ENCODE results near the gene STMP1.
"Not testable (repeated sequence)": the region's sequence is repeated elsewhere in the genome, so short reads cannot be mapped to it uniquely, and the experiment has no call there.

STMP1 gene

DNA sequence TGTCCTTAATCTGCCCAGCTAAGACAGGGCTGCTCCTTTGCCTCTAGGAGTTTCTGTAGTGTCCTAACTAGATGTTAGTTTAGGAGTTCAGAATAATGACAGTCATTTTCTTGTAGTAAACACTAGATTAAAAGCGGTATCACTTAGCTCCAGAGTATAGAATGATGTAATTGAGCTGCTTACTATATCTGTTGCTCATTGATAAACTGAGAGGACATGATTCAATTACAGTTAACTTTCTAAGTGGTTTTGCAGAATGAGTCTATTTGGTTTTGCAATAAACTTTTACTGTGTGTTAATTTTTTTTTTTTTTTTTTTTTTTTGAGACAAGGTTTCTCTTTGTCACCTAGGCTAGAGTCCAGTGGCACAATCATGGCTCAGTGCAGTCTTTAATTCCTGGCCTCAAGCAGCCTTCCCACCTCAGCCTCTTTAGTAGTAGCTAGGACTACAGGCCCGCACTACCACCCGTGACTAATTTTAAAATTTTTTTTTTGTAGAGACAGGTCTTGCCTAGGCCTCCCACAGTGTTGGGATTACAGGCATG lies 1.8 kb downstream of the STMP1 start:
- Histone ChIP-seq H3K4me1 (ENCODE audit: control insufficient read depth in 2 of 2, insufficient read depth in 2 of 2, low read length in 2 of 2) (peaks cover 8 to 9% of the 10 kb centered on the region in 2 donors), H3K9ac (ENCODE audit: low read depth in 1 of 2, low read length in 2 of 2) (no peak overlapping the region), H3K36me3 (ENCODE audit: control insufficient read depth in 2 of 2, insufficient read depth in 2 of 2, low read length in 2 of 2) (no peaks in the 10 kb centered on the region), H3K27me3 (ENCODE audit: control insufficient read depth in 2 of 2, insufficient read depth in 2 of 2, low read length in 2 of 2) (no peaks in the 10 kb centered on the region), H3K9me3 (ENCODE audit: control insufficient read depth in 2 of 2, low read length in 2 of 2) (no peaks in the 10 kb centered on the region), H3K4me3 (ENCODE audit: low read length in 2 of 2) (no peak overlapping the region), H3K27ac (ENCODE audit: low read depth in 2 of 2, low read length in 2 of 2) (no peak overlapping the region)

DNA sequence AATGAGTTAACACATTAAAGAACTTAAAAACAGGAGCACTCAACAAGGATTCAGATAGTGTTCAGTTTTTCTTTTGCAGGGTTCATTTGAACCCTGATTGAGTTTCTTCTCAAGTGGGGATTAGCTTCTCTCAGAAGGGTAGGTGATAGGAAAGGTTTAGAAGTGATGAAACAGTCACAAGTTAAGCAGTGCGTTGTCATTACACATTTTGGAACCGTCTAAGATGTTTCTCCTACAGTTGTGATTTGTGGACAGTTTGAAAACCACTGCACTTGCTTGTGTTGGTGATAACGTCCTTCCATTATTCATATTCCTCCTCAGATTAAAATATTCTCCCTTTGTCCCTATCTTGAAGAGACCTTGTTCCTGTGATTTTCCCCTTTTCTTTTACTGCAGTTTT lies 2.7 kb downstream of the STMP1 start:
- Histone ChIP-seq H3K4me3 (ENCODE audit: low read length in 2 of 2) (no peak overlapping the region), H3K27me3 (ENCODE audit: control insufficient read depth in 2 of 2, insufficient read depth in 2 of 2, low read length in 2 of 2) (no peaks in the 10 kb centered on the region), H3K36me3 (ENCODE audit: control insufficient read depth in 2 of 2, insufficient read depth in 2 of 2, low read length in 2 of 2) (no peaks in the 10 kb centered on the region), H3K27ac (ENCODE audit: low read depth in 2 of 2, low read length in 2 of 2) (no peak overlapping the region), H3K4me1 (ENCODE audit: control insufficient read depth in 2 of 2, insufficient read depth in 2 of 2, low read length in 2 of 2) (peaks cover 8 to 9% of the 10 kb centered on the region in 2 donors), H3K9ac (ENCODE audit: low read depth in 1 of 2, low read length in 2 of 2) (no peak overlapping the region), H3K9me3 (ENCODE audit: control insufficient read depth in 2 of 2, low read length in 2 of 2) (no peaks in the 10 kb centered on the region)

DNA sequence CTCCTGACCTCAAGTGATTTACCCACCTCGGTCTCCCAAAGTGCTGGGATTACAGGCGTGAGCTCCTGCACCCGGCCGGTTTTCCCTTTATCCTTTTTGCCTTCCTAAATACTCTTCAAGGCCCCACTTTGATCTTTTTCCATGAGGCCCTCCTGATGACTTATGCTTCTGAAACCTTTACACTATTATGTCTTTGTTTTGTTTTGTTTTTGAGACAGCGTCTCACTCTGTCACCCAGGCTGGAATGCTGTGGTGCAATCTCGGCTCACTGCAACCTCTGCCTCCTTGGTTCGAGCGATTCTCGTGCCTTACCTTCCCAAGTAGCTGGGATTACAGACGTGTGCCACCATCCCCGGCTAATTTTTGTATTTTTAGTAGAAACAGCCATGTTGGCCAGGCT lies 3.8 kb downstream of the STMP1 start:
- Histone ChIP-seq H3K36me3 (ENCODE audit: control insufficient read depth in 2 of 2, insufficient read depth in 2 of 2, low read length in 2 of 2) (no peaks in the 10 kb centered on the region), H3K4me1 (ENCODE audit: control insufficient read depth in 2 of 2, insufficient read depth in 2 of 2, low read length in 2 of 2) (peaks cover 8 to 9% of the 10 kb centered on the region in 2 donors), H3K27me3 (ENCODE audit: control insufficient read depth in 2 of 2, insufficient read depth in 2 of 2, low read length in 2 of 2) (no peaks in the 10 kb centered on the region), H3K27ac (ENCODE audit: low read depth in 2 of 2, low read length in 2 of 2) (no peak overlapping the region), H3K9me3 (ENCODE audit: control insufficient read depth in 2 of 2, low read length in 2 of 2) (no peaks in the 10 kb centered on the region), H3K9ac (ENCODE audit: low read depth in 1 of 2, low read length in 2 of 2) (no peak overlapping the region), H3K4me3 (ENCODE audit: low read length in 2 of 2) (no peak overlapping the region)

DNA sequence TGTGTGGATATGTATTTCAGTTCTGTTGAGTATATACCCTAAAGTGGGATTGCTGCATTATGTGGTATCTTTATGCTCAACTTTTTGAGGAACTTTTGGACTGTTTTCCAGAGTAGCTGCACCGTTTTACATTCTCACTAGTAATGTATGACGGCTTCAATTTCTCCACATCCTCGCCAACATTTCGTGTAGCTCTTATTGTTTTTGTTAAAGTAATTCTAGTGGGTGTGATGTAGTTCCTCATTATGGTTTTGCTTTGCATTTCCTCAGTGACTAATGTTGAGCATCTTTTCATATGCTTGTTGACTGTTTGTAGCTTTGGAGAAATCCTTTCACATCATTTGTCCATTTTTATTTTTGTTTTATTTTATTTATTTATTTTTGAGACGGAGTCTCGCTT lies 4.5 kb downstream of the STMP1 start:
- Histone ChIP-seq H3K9me3 (ENCODE audit: control insufficient read depth in 2 of 2, low read length in 2 of 2) (no peaks in the 10 kb centered on the region), H3K27ac (ENCODE audit: low read depth in 2 of 2, low read length in 2 of 2) (no peak overlapping the region), H3K4me3 (ENCODE audit: low read length in 2 of 2) (no peak overlapping the region), H3K4me1 (ENCODE audit: control insufficient read depth in 2 of 2, insufficient read depth in 2 of 2, low read length in 2 of 2) (peaks cover 6% of the 10 kb centered on the region in 2 donors), H3K27me3 (ENCODE audit: control insufficient read depth in 2 of 2, insufficient read depth in 2 of 2, low read length in 2 of 2) (no peaks in the 10 kb centered on the region), H3K9ac (ENCODE audit: low read depth in 1 of 2, low read length in 2 of 2) (no peak overlapping the region), H3K36me3 (ENCODE audit: control insufficient read depth in 2 of 2, insufficient read depth in 2 of 2, low read length in 2 of 2) (no peaks in the 10 kb centered on the region)

DNA sequence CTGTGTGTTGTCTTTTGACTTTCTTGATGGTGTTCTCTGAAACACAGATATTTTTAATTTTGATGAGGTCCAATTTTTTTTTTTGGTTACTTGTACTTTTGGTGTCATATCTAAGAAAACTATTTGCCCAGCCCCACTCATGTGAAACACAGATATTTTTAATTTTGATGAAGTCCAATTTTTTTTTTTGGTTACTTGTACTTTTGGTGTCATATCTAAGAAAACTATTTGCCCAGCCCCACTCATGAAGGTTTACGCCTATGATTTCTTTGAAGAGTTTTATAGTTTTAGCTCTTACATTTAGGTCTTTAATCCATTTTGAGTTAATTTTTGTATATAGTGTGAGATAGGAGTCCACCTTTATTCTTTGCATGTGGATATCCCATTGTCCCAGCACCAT lies 5.3 kb downstream of the STMP1 start:
- H3K27me3 ChIP-seq (ENCODE audit: control insufficient read depth in 2 of 2, insufficient read depth in 2 of 2, low read length in 2 of 2); H3K4me1 ChIP-seq (ENCODE audit: control insufficient read depth in 2 of 2, insufficient read depth in 2 of 2, low read length in 2 of 2); H3K36me3 ChIP-seq (ENCODE audit: control insufficient read depth in 2 of 2, insufficient read depth in 2 of 2, low read length in 2 of 2); H3K27ac ChIP-seq (ENCODE audit: low read depth in 2 of 2, low read length in 2 of 2); H3K4me3 ChIP-seq (ENCODE audit: low read length in 2 of 2); H3K9ac ChIP-seq (ENCODE audit: low read depth in 1 of 2, low read length in 2 of 2); H3K9me3 ChIP-seq (ENCODE audit: control insufficient read depth in 2 of 2, low read length in 2 of 2): not testable (repeated sequence)

DNA sequence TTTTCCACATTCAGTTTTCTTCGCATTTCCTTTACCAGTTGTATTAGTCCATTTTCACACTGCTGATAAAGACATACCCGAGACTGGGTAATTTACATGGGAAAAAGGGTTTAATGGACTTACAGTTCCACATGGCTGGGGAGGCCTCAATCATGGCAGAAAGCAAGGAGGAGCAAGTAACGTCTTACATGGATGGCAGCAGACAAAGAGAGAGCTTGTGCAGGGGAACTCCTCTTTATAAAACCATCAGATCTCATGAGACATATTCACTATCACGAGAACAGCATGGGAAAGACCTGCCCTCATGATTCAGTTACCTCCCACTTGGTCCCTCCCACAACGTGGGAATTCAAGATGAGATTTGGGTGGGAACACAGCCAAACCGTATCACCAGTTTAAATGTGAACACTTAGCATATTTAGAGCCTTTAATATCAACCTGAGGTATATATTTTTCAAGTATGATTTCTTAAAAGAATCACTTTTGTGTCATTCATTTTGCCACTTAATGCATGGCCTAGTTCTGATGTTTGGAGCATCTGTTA lies 6.6 kb downstream of the STMP1 start:
- H3K9ac ChIP-seq (ENCODE audit: low read depth in 1 of 2, low read length in 2 of 2); H3K4me1 ChIP-seq (ENCODE audit: control insufficient read depth in 2 of 2, insufficient read depth in 2 of 2, low read length in 2 of 2): not testable (repeated sequence)

DNA sequence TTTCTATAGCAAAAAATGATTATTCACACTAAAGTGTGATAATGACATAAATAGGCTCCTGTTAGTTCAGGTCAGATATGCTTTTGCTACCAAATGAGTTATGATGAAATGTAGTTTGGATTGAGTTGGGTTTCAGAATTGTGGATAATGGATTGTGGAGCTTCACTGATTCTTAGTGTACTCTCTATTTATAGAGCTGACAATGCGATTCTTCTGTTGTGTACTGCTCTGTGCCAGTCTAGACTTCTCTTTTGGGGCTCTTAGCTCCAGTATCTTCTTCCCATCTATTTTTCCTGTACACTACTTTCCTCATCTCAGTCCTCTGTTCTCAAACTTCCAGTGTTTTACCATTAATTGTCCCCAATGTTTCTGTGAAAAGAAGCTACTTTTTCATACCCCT lies 7.5 kb downstream of the STMP1 start:
- peaks cover 0 to 3% of the 10 kb centered on the region in 2 donors for H3K4me1 ChIP-seq (ENCODE audit: control insufficient read depth in 2 of 2, insufficient read depth in 2 of 2, low read length in 2 of 2)
- no peak overlapping the region for H3K9ac ChIP-seq (ENCODE audit: low read depth in 1 of 2, low read length in 2 of 2)
- H3K9me3 ChIP-seq (ENCODE audit: control insufficient read depth in 2 of 2, low read length in 2 of 2) = no peaks in the 10 kb centered on the region
- H3K4me3 ChIP-seq (ENCODE audit: low read length in 2 of 2) = no peak overlapping the region
- H3K27ac ChIP-seq (ENCODE audit: low read depth in 2 of 2, low read length in 2 of 2) = no peak overlapping the region
- peaks cover 0 to 4% of the 10 kb centered on the region in 2 donors for H3K36me3 ChIP-seq (ENCODE audit: control insufficient read depth in 2 of 2, insufficient read depth in 2 of 2, low read length in 2 of 2)
- H3K27me3 ChIP-seq (ENCODE audit: control insufficient read depth in 2 of 2, insufficient read depth in 2 of 2, low read length in 2 of 2) = no peaks in the 10 kb centered on the region

More for the DNA sequence above, 6.6 kb downstream of the STMP1 start:
- not testable (repeated sequence) for H3K36me3 ChIP-seq (ENCODE audit: control insufficient read depth in 2 of 2, insufficient read depth in 2 of 2, low read length in 2 of 2); H3K27me3 ChIP-seq (ENCODE audit: control insufficient read depth in 2 of 2, insufficient read depth in 2 of 2, low read length in 2 of 2); H3K27ac ChIP-seq (ENCODE audit: low read depth in 2 of 2, low read length in 2 of 2); H3K9me3 ChIP-seq (ENCODE audit: control insufficient read depth in 2 of 2, low read length in 2 of 2); H3K4me3 ChIP-seq (ENCODE audit: low read length in 2 of 2)

DNA sequence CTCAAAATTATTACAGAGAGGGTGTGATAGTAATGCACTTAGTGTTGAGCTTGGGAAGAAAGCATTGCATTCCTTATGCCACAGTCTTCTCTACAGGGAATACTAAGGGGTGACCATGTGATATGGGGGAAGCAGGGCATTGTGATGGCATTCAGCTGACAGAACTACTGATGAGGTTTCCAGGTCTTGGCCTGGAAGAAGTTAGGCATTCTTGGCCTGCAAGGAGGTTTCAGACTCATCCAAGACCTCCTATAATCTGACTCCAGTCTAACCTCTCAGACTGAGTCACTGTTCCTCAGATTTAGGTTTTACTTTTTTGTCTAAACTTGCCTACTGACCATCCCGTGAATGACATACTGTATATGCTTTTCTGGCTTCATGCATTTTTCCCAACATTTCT lies 7.9 kb downstream of the STMP1 start:
- H3K9me3 ChIP-seq (ENCODE audit: control insufficient read depth in 2 of 2, low read length in 2 of 2) = no peaks in the 10 kb centered on the region
- H3K4me3 ChIP-seq (ENCODE audit: low read length in 2 of 2) = no peak overlapping the region
- peaks cover 0 to 3% of the 10 kb centered on the region in 2 donors for H3K4me1 ChIP-seq (ENCODE audit: control insufficient read depth in 2 of 2, insufficient read depth in 2 of 2, low read length in 2 of 2)
- H3K9ac ChIP-seq (ENCODE audit: low read depth in 1 of 2, low read length in 2 of 2) = no peak overlapping the region
- H3K27ac ChIP-seq (ENCODE audit: low read depth in 2 of 2, low read length in 2 of 2) = no peak overlapping the region
- peaks cover 0 to 4% of the 10 kb centered on the region in 2 donors for H3K36me3 ChIP-seq (ENCODE audit: control insufficient read depth in 2 of 2, insufficient read depth in 2 of 2, low read length in 2 of 2)
- no peaks in the 10 kb centered on the region for H3K27me3 ChIP-seq (ENCODE audit: control insufficient read depth in 2 of 2, insufficient read depth in 2 of 2, low read length in 2 of 2)

DNA sequence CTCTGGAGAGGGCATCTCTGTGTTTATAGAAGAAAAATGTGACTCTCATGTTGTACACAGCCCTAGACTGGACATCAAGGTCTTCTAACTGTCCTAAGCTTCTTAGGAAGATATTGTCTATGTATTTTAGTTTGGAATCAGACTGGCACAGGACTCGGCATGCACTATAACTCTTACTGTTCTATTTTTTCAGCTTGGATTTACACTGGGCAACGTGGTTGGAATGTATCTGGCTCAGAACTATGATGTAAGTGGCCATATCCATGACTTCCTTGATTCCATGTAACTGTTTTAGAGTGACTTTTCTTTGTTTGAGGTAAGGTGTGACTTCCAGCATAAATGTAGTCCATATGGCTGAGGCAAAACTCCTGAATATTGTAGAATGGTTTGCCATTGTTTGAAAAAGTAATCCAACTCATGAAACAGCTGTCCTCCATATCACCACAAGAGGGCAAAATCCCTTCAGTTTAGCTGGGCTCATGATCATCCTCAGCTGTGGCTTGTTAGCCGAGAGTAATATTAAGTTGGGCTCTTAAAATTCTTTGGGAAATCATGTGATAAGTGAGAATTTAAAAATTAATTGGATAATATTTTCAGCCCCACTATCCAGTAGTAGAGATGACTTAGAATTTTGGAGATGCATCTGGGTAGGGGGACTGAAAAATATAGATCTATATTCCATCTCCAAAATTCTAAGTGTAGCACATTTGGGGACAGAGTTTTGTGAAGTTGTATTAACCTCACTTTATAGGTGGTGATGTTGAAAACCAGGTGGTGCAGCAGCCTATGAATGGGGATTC lies 10.4 kb downstream of the STMP1 start:
- no peaks in the 10 kb centered on the region for H3K27me3 ChIP-seq (ENCODE audit: control insufficient read depth in 2 of 2, insufficient read depth in 2 of 2, low read length in 2 of 2)
- peaks cover 3 to 12% of the 10 kb centered on the region in 2 donors for H3K36me3 ChIP-seq (ENCODE audit: control insufficient read depth in 2 of 2, insufficient read depth in 2 of 2, low read length in 2 of 2)
- peaks cover 0 to 3% of the 10 kb centered on the region in 2 donors for H3K4me1 ChIP-seq (ENCODE audit: control insufficient read depth in 2 of 2, insufficient read depth in 2 of 2, low read length in 2 of 2)
- H3K27ac ChIP-seq (ENCODE audit: low read depth in 2 of 2, low read length in 2 of 2) = no peak overlapping the region
- no peak overlapping the region for H3K9ac ChIP-seq (ENCODE audit: low read depth in 1 of 2, low read length in 2 of 2)
- no peak overlapping the region for H3K4me3 ChIP-seq (ENCODE audit: low read length in 2 of 2)
- H3K9me3 ChIP-seq (ENCODE audit: control insufficient read depth in 2 of 2, low read length in 2 of 2) = no peaks in the 10 kb centered on the region

DNA sequence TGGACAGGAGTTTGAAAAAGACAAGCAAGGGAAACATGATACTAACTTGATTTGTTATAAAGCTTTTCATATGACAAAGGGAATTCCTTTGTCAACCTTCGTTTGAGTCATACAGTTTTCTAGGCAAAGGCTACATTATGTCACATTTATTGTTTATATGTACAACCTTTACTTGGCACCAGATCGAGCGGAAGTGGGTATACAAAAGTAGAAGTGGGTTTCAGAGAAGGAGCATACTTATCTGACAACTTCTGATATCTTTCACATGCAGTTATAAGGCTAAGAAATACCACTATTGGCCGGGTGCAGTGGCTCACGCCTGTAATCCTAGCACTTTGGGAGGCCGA lies 11.0 kb downstream of the STMP1 start:
- Histone ChIP-seq H3K4me1 (ENCODE audit: control insufficient read depth in 2 of 2, insufficient read depth in 2 of 2, low read length in 2 of 2) (peaks cover 0 to 3% of the 10 kb centered on the region in 2 donors), H3K4me3 (ENCODE audit: low read length in 2 of 2) (no peak overlapping the region), H3K9me3 (ENCODE audit: control insufficient read depth in 2 of 2, low read length in 2 of 2) (no peaks in the 10 kb centered on the region), H3K9ac (ENCODE audit: low read depth in 1 of 2, low read length in 2 of 2) (no peak overlapping the region), H3K27ac (ENCODE audit: low read depth in 2 of 2, low read length in 2 of 2) (no peak overlapping the region), H3K27me3 (ENCODE audit: control insufficient read depth in 2 of 2, insufficient read depth in 2 of 2, low read length in 2 of 2) (no peaks in the 10 kb centered on the region), H3K36me3 (ENCODE audit: control insufficient read depth in 2 of 2, insufficient read depth in 2 of 2, low read length in 2 of 2) (peaks cover 3 to 14% of the 10 kb centered on the region in 2 donors)

Data from mucosa of rectum (tissue), 2 donors.